Psoas muscle (tissue), 8 donors: ENCODE data around the gene CCDC201. TPM values are rescaled to one million over a fixed set of nuclear protein-coding genes. Genes with fewer than 3 reads are reported as not detected.

Source experiments
- ATAC-seq, 4 donors: fragments of 200-7000 bp; cut with Tn5 transposase; one replicate each; pipeline ENCODE4 v1.9.1; 2020; ENCODE audit warnings: moderate library complexity in 3 of 4, mild to moderate bottlenecking in 2 of 4
- DNase-seq, 2 donors: peaks; one replicate each; pipeline ENCODE4 v3.0.0-alpha.2; 2020
- H3K27ac ChIP-seq: fragments of 200-600 bp; one replicate; pipeline ENCODE4 v1.8.0; 2022
- H3K27me3 ChIP-seq, 3 donors: fragments of 200-600 bp in 1 of 3; one replicate each; pipeline versions ENCODE4 v1.6.1 to v1.8.0; 2013 to 2022; ENCODE audit warnings: low read length in 2 of 3, mild to moderate bottlenecking in 2 of 3, moderate library complexity in 1 of 3; ENCODE audit not compliant: insufficient read depth in 3 of 3
- H3K36me3 ChIP-seq, 2 donors: fragments of 200-600 bp in 1 of 2; one replicate each; pipeline versions ENCODE4 v1.6.1 to v1.8.0; 2013 to 2022; ENCODE audit warnings: low read depth in 1 of 2, mild to moderate bottlenecking in 1 of 2, moderate library complexity in 1 of 2; ENCODE audit not compliant: insufficient read depth in 1 of 2
- H3K4me1 ChIP-seq: fragments of 200-600 bp; one replicate; pipeline ENCODE4 v1.8.0; 2022
- H3K4me3 ChIP-seq: fragments of 200-600 bp; one replicate; pipeline ENCODE4 v1.8.0; 2022; ENCODE audit warnings: mild to moderate bottlenecking
- H3K9me3 ChIP-seq: fragments of 200-600 bp; one replicate; pipeline ENCODE4 v1.8.0; 2022
- WGBS, 3 donors: extraction: QIAGEN DNeasy Blood & Tissue Kit; methylation state at CpG; one replicate each; pipeline versions ENCODE4 v1.1.6 to v1.1.7; 2013; 5-methylcytosine and 5-hydroxymethylcytosine counted together
- intact Hi-C, 2 donors: fragments of 100-400 bp; cut with DNase I; formaldehyde crosslinking; loops; one replicate each; pipeline versions ENCODE4 v1.11.0 to v1.14.2; 2022
- polyA plus RNA-seq, 3 donors: library from polyadenylated mRNA; stranded (reverse); fragments of 200-250 nt; gene quantifications; one replicate each; pipeline ENCODE4 v1.2.3, GENCODE V29; 2013
- total RNA-seq, 4 donors: library from RNA; stranded (reverse); fragmentation: NEBNext Ultra II Directional in 2 of 4; extraction: Animal tissue kit (Norgen Biotek cat#: 25700) in 2 of 4; gene quantifications; one replicate each; pipeline versions ENCODE4 v1.2.1 to v1.2.4, GENCODE V29; 2021 to 2023
- TF ChIP-seq, protein P1 (sequence below): fragments of 200-600 bp; IDR thresholded peaks from one replicate; pipeline ENCODE4 v1.8.0; 2022; ENCODE audit warnings: antibody characterized with exemption
- donor health status: healthy with polysubstance abuse.
- donor health status: DM: no; HTN: no; CAD: no; lungs with moderate emphysema.
- donor health status: Bipolar disorder and iron deficiency.
- donor health status: healthy.
- donor health status: DM: yes; HTN: yes; CAD: no.
- donor health status: DM: no; HTN: no; CAD: no.
- donor health status: DM: no; HTN: no; CAD: no.
- donor health status: DM: yes; HTN: yes; CAD: no.

Gene CCDC201
- total and polyA plus RNA-seq, 7 donors: not detected

DNA sequence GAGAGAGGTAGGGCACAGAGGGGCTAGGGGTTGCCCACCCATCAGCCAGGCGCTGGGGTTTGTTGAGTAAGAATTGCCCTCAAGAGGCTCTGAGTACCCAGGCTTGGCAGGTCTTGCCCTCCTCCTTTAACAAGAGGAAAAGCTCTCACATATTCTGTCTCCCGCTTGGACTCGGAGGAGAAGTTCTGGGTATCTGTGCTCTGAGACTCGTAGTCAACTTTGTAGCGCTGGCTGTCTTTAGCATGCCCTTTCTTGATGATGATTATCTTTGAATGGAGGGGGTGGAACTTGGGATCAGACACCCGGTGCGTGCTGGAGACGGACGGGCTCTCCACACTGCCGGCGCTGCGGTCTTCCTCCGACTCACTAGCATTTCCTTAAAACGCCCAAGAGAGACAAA, 44.2 kb upstream of the CCDC201 start:
- intact Hi-C loops: loop anchor here (2.0 to 10.0 kb wide), 3 partner anchors 438 to 1338 kb away; no protein-coding TSS in a partner anchor
- no peak overlapping the region for H3K27ac ChIP-seq
- DNase-seq (no peak), ATAC-seq (no peak)
- no peaks in the 10 kb centered on the region for H3K36me3 ChIP-seq
- H3K9me3 ChIP-seq: no peaks in the 10 kb centered on the region
- H3K27me3 ChIP-seq: peaks cover 0 to 45% (median 16%) of the 10 kb centered on the region in 3 donors
- no peak overlapping the region for H3K4me3 ChIP-seq
- peaks cover 15% of the 10 kb centered on the region for H3K4me1 ChIP-seq
- 82 to 85% (median 84%) methylated on average over 14 of the region's 14 CpGs for WGBS, 3 donors
- TF ChIP-seq, protein P1, sequence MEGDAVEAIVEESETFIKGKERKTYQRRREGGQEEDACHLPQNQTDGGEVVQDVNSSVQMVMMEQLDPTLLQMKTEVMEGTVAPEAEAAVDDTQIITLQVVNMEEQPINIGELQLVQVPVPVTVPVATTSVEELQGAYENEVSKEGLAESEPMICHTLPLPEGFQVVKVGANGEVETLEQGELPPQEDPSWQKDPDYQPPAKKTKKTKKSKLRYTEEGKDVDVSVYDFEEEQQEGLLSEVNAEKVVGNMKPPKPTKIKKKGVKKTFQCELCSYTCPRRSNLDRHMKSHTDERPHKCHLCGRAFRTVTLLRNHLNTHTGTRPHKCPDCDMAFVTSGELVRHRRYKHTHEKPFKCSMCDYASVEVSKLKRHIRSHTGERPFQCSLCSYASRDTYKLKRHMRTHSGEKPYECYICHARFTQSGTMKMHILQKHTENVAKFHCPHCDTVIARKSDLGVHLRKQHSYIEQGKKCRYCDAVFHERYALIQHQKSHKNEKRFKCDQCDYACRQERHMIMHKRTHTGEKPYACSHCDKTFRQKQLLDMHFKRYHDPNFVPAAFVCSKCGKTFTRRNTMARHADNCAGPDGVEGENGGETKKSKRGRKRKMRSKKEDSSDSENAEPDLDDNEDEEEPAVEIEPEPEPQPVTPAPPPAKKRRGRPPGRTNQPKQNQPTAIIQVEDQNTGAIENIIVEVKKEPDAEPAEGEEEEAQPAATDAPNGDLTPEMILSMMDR: no peak

DNA sequence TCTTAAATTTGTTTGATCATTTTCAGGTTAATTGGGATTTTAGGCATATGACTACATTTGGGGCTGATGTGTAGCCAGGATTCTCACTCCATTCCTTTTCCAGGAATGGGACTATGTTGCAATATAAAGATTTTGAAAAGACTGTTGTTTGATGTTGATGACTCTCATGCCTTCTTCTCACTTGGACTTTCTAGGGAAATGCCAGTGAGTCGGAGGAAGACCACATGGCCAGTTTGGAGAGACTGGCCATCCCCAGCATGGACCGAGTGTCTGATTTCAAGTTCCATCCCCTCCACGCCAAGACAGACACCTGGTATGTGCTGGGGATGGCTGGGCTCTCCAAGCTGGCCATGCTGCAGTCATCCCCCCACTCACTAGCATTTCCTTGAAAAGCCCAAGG, 42.7 kb upstream of the CCDC201 start:
- Histone ChIP-seq H3K36me3 (no peaks in the 10 kb centered on the region), H3K4me3 (no peak overlapping the region), H3K27ac (no peak overlapping the region), H3K4me1 (peaks cover 7% of the 10 kb centered on the region), H3K9me3 (no peaks in the 10 kb centered on the region), H3K27me3 (peaks cover 0 to 30% (median 7%) of the 10 kb centered on the region in 3 donors)
- TF ChIP-seq, protein P1: no peak
- intact Hi-C loops: loop anchor here (2.0 to 10.0 kb wide), 3 partner anchors 439 to 1339 kb away; no protein-coding TSS in a partner anchor
- 42 to 85% (median 50%) methylated on average over 3 of the region's 3 CpGs for WGBS, 3 donors
- no peak for DNase-seq
- no peak for ATAC-seq

- TF ChIP-seq, protein P1: no peak
- Histone ChIP-seq H3K36me3 (no peaks in the 10 kb centered on the region), H3K4me1 (peaks cover 7% of the 10 kb centered on the region), H3K9me3 (no peaks in the 10 kb centered on the region), H3K4me3 (no peak overlapping the region), H3K27ac (no peak overlapping the region), H3K27me3 (peaks cover 0 to 24% (median 2%) of the 10 kb centered on the region in 3 donors)
- ATAC-seq: no peak
- WGBS, 3 donors: 93 to 96% (median 95%) methylated on average over 12 of the region's 12 CpGs
- DNase-seq: no peak
- intact Hi-C loops: loop anchor here in 1 of 2 donors (10.0 kb wide), 1 partner anchor 440 kb away; no protein-coding TSS in a partner anchor
Measured at GRCh38 chr7:45914911-45915310, 42.0 kb upstream of the CCDC201 start.

GRCh38 chr7:45912972-45913371, 40.1 kb upstream of the CCDC201 start:
- no peaks in the 10 kb centered on the region for H3K36me3 ChIP-seq
- ATAC-seq: no peak

More at GRCh38 chr7:45912972-45913371, 40.1 kb upstream of the CCDC201 start:
- no peak overlapping the region for H3K4me3 ChIP-seq
- DNase-seq: no peak
- H3K27ac ChIP-seq: no peak overlapping the region
- H3K4me1 ChIP-seq: peaks cover 7% of the 10 kb centered on the region
- H3K27me3 ChIP-seq: peaks cover 0 to 4% (median 1%) of the 10 kb centered on the region in 3 donors
- H3K9me3 ChIP-seq: no peaks in the 10 kb centered on the region
- intact Hi-C loops: loop anchor here in 1 of 2 donors (10.0 kb wide), 1 partner anchor 442 kb away; no protein-coding TSS in a partner anchor
- TF ChIP-seq, protein P1: no peak
- 91 to 95% (median 94%) methylated on average over 7 of the region's 7 CpGs for WGBS, 3 donors
